HCT116 (cell line): ENCODE data around the gene HES5. TPM values are rescaled to one million over a fixed set of nuclear protein-coding genes. Genes with fewer than 3 reads are reported as not detected.

Source experiments
- ATAC-seq: fragments of 200-7000 bp; cut with Tn5 transposase; 2 replicates; pipeline ENCODE4 v1.9.1; 2020; ENCODE audit warnings: mild to moderate bottlenecking, moderate library complexity
- BruUV-seq: library from RNA; stranded (reverse); fragments of 400-500 nt; replicated peaks from 2 replicates; lab custom pipeline; 2021; lab: Mats Ljungman, UMichigan
- CTCF ChIA-PET: fragments of 300-600 bp; sonication (Branson Sonifier 250); formaldehyde crosslinking; loops from one replicate; lab custom pipeline; 2021; ENCODE audit warnings: antibody characterized with exemption; lab: Charles Lee
- POLR2A ChIA-PET: fragments of 300-600, 350-600 bp; sonication (Branson Sonifier 250); formaldehyde crosslinking; loops from one replicate; lab custom pipeline; 2021; ENCODE audit warnings: antibody characterized with exemption; lab: Charles Lee
- RAD21 ChIA-PET, 2 experiments: fragments of 300-600 bp; sonication (Branson Sonifier 250); formaldehyde crosslinking; loops; one replicate each; lab custom pipeline; 2023; ENCODE audit warnings: low total read pairs in 2 of 2; ENCODE audit not compliant: uncharacterized antibody in 2 of 2, unreplicated experiment in 2 of 2, low non-redundant PET in 1 of 2; lab: Charles Lee
- DNase-seq: peaks from one replicate; pipeline ENCODE4 v3.0.0-alpha.2; 2010; ENCODE audit warnings: low read depth, low spot score
- H2AFZ ChIP-seq: fragments of 200-600 bp; shearing (Covaris generic), sonication (generic); 2 replicates; pipeline ENCODE4 v1.6.1; 2017; ENCODE audit warnings: low read depth, mixed run types, mixed read lengths, antibody characterized with exemption, low read length; ENCODE audit not compliant: poor library complexity, severe bottlenecking
- H3K27ac ChIP-seq: 2 replicates; pipeline ENCODE4 v1.5.1; 2012; ENCODE audit warnings: low read depth, low read length
- H3K27me3 ChIP-seq: fragments of 200-600 bp; sonication (generic); 2 replicates; pipeline ENCODE4 v1.6.1; 2016; ENCODE audit warnings: mixed run types, low read length, mixed read lengths; ENCODE audit not compliant: insufficient read depth
- H3K36me3 ChIP-seq, 2 experiments: fragments of 200-500 bp in 1 of 2; fragments of 200-600 bp in 1 of 2; sonication (Bioruptor generic) in 1 of 2; sonication (generic) in 1 of 2; 2 replicates each; pipeline versions ENCODE4 v1.5.1 to v1.6.1; 2014 to 2016; ENCODE audit warnings: low read length in 2 of 2, inconsistent platforms in 1 of 2, mixed read lengths in 1 of 2, mixed run types in 1 of 2; ENCODE audit not compliant: insufficient read depth in 2 of 2, control insufficient read depth in 1 of 2
- H3K4me1 ChIP-seq, 2 experiments: fragments of 200-600 bp in 1 of 2; sonication (generic) in 1 of 2; 2 replicates each; pipeline versions ENCODE4 v1.5.1 to v1.6.1; 2012 to 2017; ENCODE audit warnings: low read length in 2 of 2, inconsistent platforms in 1 of 2, mild to moderate bottlenecking in 1 of 2, mixed read lengths in 1 of 2, mixed run types in 1 of 2, moderate library complexity in 1 of 2; ENCODE audit not compliant: insufficient read depth in 2 of 2, control insufficient read depth in 1 of 2
- H3K4me2 ChIP-seq: fragments of 200-600 bp; sonication (generic); 2 replicates; pipeline ENCODE4 v1.6.1; 2017; ENCODE audit warnings: mixed run types, low read length, mixed read lengths
- H3K4me3 ChIP-seq, 2 experiments: fragments of 200-600 bp in 1 of 2; sonication (generic) in 1 of 2; replicated peaks in 1 of 2; 2 replicates each; pipeline ENCODE4 v1.5.1; 2011 to 2016; ENCODE audit warnings: low read length in 2 of 2, control low read depth in 1 of 2, low read depth in 1 of 2, mild to moderate bottlenecking in 1 of 2, mixed read lengths in 1 of 2, mixed run types in 1 of 2
- H3K79me2 ChIP-seq: fragments of 200-600 bp; sonication (generic); 2 replicates; pipeline ENCODE4 v1.6.1; 2017; ENCODE audit warnings: mild to moderate bottlenecking, mixed run types, low read length, moderate library complexity, mixed read lengths; ENCODE audit not compliant: insufficient read depth
- H3K9ac ChIP-seq: fragments of 200-600 bp; sonication (generic); 2 replicates; pipeline ENCODE4 v1.6.1; 2016; ENCODE audit warnings: low read length, mixed read lengths
- H3K9me2 ChIP-seq: fragments of 200-600 bp; sonication (generic), shearing (Covaris generic); 2 replicates; pipeline ENCODE4 v1.6.1; 2017; ENCODE audit warnings: mixed run types, mild to moderate bottlenecking, moderate library complexity; ENCODE audit not compliant: insufficient read depth
- H3K9me3 ChIP-seq, 2 experiments: fragments of 200-500 bp in 1 of 2; fragments of 200-600 bp in 1 of 2; sonication (Bioruptor generic) in 1 of 2; sonication (generic) in 1 of 2; 2 replicates each; pipeline ENCODE4 v1.6.1; 2014 to 2017; ENCODE audit warnings: low read length in 2 of 2, mixed read lengths in 2 of 2, inconsistent platforms in 1 of 2, low read depth in 1 of 2, mild to moderate bottlenecking in 1 of 2, mixed run types in 1 of 2, moderate library complexity in 1 of 2; ENCODE audit not compliant: control insufficient read depth in 1 of 2, insufficient read depth in 1 of 2
- H4K20me1 ChIP-seq: fragments of 200-600 bp; sonication (generic), shearing (Covaris generic); 2 replicates; pipeline ENCODE4 v1.6.1; 2017; ENCODE audit warnings: mixed run types, mild to moderate bottlenecking, moderate library complexity; ENCODE audit not compliant: insufficient read depth
- CBX3 ChIP-seq: IDR thresholded peaks from 2 replicates; pipeline ENCODE4 v1.6.1; 2012; ENCODE audit warnings: low read depth
- CEBPB ChIP-seq: IDR thresholded peaks from 2 replicates; pipeline ENCODE4 v1.6.1; 2012; ENCODE audit warnings: low read depth
- EGR1 ChIP-seq: IDR thresholded peaks from 2 replicates; pipeline ENCODE4 v1.6.1; 2012; ENCODE audit warnings: low read depth
- ELF1 ChIP-seq: IDR thresholded peaks from 2 replicates; pipeline ENCODE4 v1.6.1; 2012; ENCODE audit warnings: low read depth, borderline replicate concordance
- EZH2 ChIP-seq: fragments of 200-600 bp; sonication (generic); IDR thresholded peaks from 2 replicates; pipeline ENCODE4 v1.6.1; 2017; ENCODE audit warnings: antibody characterized with exemption, mixed run types
- EZH2phosphoT487 ChIP-seq: fragments of 200-600 bp; IDR thresholded peaks from 2 replicates; pipeline ENCODE4 v1.6.1; 2018; ENCODE audit warnings: antibody characterized with exemption, borderline replicate concordance
- FOSL1 ChIP-seq: IDR thresholded peaks from 2 replicates; pipeline ENCODE4 v1.6.1; 2012; ENCODE audit warnings: low read depth
- JUND ChIP-seq: IDR thresholded peaks from 2 replicates; pipeline ENCODE4 v1.6.1; 2012
- POLR2A ChIP-seq: IDR thresholded peaks from 2 replicates; pipeline ENCODE4 v1.7.0; 2011; ENCODE audit warnings: borderline replicate concordance; ENCODE audit not compliant: insufficient read depth, insufficient read length; ENCODE audit errors: extremely low read depth
- POLR2AphosphoS5 ChIP-seq: IDR thresholded peaks from 2 replicates; pipeline ENCODE4 v1.6.1; 2011; ENCODE audit warnings: mild to moderate bottlenecking, low read depth, low read length, moderate library complexity
- SP1 ChIP-seq: IDR thresholded peaks from 2 replicates; pipeline ENCODE4 v1.6.1; 2012; ENCODE audit warnings: low read depth
- SRF ChIP-seq: IDR thresholded peaks from 2 replicates; pipeline ENCODE4 v1.6.1; 2012; ENCODE audit warnings: low read depth
- YY1 ChIP-seq: IDR thresholded peaks from 2 replicates; pipeline ENCODE4 v1.6.1; 2011; ENCODE audit warnings: low read length, low read depth, moderate library complexity, mild to moderate bottlenecking; ENCODE audit not compliant: insufficient replicate concordance; ENCODE audit errors: extremely low read depth
- ZBTB33 ChIP-seq: IDR thresholded peaks from 2 replicates; pipeline ENCODE4 v1.6.1; 2011; ENCODE audit warnings: mild to moderate bottlenecking, low read length, moderate library complexity; ENCODE audit not compliant: insufficient replicate concordance; ENCODE audit errors: extremely low read depth
- ZFX ChIP-seq: fragments of 450-650 bp; IDR thresholded peaks from 2 replicates; pipeline ENCODE4 v1.6.1; 2017
- intact Hi-C: fragments of 100-400 bp; cut with micrococcal nuclease; formaldehyde crosslinking; loops from 2 replicates; pipeline ENCODE4 v1.10.0; 2022
- total RNA-seq: library from RNA; stranded (reverse); gene quantifications from one replicate; pipeline ENCODE4 v1.2.1, GENCODE V29; 2021; ENCODE audit not compliant: unreplicated experiment
- TF ChIP-seq, protein P1 (sequence below): IDR thresholded peaks from 2 replicates; pipeline ENCODE4 v1.6.1; 2012; ENCODE audit warnings: low read depth

Gene HES5
- total RNA-seq, 1 experiment from 2014 or later: not detected

DNA sequence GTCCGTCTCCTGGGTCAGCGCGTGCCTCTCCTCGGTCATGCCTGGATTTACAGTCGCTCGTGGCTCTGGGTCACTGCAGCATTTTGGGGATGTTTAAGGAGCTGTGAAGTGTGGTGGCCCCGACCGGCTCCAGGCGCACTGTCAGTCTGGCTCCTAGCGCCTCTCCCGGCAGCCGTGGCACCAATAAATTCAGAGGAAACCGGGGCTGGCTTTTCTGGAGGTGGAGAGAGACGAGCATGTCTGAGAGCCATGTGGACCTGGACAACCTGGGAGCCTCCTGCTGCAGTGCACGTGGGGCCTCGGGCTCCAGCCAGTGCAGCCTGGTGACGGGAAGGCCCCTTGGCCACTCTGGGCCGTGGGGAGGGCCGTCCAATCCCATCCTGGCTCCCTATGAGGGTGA, 36.8 kb downstream of the HES5 start:
- Histone ChIP-seq H3K36me3 (no peaks in the 10 kb centered on the region), H3K27me3 (no peaks in the 10 kb centered on the region), H3K4me1 (peaks cover 9 to 11% of the 10 kb centered on the region in 2 experiments; a peak in 3 of 4 replicates), H3K4me3 (no peak overlapping the region), H3K9me2 (no peaks in the 10 kb centered on the region), H2AFZ (no peak overlapping the region), H3K27ac (no peak overlapping the region), H4K20me1 (no peaks in the 10 kb centered on the region), H3K79me2 (no peaks in the 10 kb centered on the region), H3K4me2 (no peak overlapping the region), H3K9ac (no peak overlapping the region), H3K9me3 (peaks cover 4 to 6% of the 10 kb centered on the region in 2 experiments; a peak in 2 of 4 replicates)
- intact Hi-C loops: no loop called here
- POLR2A ChIA-PET: no interaction called here
- BruUV-seq: no TSS peak
- TF ChIP-seq EZH2 (no peak), JUND (no peak), ZFX (no peak), SRF (no peak), YY1 (no peak), POLR2AphosphoS5 (no peak), EZH2phosphoT487 (no peak), EGR1 (no peak), POLR2A (no peak), SP1 (no peak), ZBTB33 (no peak), CBX3 (no peak), ELF1 (no peak), CEBPB (no peak), FOSL1 (no peak)
- TF ChIP-seq, protein P1, sequence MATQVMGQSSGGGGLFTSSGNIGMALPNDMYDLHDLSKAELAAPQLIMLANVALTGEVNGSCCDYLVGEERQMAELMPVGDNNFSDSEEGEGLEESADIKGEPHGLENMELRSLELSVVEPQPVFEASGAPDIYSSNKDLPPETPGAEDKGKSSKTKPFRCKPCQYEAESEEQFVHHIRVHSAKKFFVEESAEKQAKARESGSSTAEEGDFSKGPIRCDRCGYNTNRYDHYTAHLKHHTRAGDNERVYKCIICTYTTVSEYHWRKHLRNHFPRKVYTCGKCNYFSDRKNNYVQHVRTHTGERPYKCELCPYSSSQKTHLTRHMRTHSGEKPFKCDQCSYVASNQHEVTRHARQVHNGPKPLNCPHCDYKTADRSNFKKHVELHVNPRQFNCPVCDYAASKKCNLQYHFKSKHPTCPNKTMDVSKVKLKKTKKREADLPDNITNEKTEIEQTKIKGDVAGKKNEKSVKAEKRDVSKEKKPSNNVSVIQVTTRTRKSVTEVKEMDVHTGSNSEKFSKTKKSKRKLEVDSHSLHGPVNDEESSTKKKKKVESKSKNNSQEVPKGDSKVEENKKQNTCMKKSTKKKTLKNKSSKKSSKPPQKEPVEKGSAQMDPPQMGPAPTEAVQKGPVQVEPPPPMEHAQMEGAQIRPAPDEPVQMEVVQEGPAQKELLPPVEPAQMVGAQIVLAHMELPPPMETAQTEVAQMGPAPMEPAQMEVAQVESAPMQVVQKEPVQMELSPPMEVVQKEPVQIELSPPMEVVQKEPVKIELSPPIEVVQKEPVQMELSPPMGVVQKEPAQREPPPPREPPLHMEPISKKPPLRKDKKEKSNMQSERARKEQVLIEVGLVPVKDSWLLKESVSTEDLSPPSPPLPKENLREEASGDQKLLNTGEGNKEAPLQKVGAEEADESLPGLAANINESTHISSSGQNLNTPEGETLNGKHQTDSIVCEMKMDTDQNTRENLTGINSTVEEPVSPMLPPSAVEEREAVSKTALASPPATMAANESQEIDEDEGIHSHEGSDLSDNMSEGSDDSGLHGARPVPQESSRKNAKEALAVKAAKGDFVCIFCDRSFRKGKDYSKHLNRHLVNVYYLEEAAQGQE: no peak
- CTCF ChIA-PET: no interaction called here
- no peak for ATAC-seq
- RAD21 ChIA-PET: no interaction called here
- DNase-seq: no peak
